Superior temporal gyrus (tissue), 1 donor: ENCODE measurements around the gene KLF7.

Source experiments
- DNase-seq: peaks from one replicate; pipeline ENCODE4 v3.0.0-alpha.2; 2016; ENCODE audit errors: extremely low spot score

KLF7 gene

DNA sequence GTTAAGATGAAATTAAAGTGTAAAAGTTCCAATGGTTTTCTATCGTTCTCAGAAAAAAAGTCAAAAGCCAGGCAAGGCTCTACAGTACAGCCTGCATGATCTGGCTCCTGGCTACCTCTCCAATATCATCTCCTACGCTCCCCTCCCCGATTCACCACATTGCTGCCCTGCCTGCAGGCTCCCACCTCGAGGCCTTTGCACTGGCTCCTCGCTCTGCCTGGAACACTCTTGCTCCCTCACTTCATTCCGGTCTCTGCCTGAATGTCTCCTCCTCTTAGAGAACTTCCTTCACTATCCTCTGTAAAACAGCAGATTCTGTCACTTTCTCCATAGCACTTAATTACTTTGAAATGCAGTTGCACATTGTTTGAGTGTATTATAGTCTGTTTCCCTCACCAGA, 72.5 kb downstream of the KLF7 start:
- DNase-seq, result no peak

DNA sequence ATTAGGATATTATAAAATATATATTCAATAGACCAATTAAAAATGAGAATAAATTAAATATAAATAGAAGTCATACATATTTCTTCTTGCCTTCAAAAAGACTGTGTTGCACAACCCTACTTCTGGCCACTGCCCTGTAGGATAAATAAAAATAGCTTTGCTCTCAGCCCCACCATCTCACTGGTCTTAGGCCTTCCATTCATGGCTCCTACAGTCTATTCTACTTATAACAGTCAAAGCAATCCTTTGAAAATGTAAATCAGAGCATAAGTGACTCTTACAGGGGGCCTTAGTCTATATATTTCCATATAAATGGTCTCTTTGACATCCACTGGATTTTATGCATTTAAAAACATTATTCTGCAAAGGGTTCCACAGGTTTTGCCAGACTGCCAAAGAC, 72.9 kb downstream of the KLF7 start:
- DNase-seq, result no peak

DNA sequence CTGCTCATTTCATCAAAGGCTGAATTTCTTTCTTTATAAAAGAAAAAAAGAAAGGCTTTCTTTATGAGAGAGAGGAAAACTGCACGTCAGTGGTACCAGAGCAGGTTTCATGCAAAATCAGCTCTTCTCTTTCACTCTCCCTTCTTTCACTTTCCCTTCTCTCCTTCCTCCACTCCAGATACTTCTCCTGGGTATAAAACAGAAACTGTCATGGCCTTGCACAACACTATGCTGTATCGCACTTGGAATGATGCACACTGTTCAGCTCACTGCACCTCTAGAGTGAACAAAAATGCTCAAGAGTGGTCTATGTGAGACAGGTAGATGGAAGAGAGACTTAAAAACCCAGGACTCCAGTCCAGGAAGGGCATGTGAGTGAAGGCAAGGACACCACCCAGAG, 73.8 kb downstream of the KLF7 start:
- DNase-seq, result no peak

DNA sequence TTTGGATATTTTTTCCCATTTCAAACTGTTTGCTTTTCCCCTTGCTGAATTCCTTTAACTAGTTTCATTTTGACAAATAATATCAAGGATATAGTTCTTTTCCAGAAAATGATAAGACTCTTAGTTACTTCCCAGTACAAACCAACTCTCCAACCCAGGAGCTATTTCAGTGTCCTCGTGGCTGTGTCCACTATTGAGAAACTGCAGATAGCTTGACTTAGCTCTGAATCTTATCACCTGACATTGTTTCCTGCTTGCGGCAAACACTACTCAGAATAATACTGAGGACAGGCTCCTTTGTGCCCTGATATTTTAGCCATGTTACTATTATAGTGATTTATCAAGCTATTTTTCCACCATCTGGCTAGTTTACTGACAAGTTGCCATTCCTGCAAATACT, 74.6 kb downstream of the KLF7 start:
- DNase-seq, result no peak

DNA sequence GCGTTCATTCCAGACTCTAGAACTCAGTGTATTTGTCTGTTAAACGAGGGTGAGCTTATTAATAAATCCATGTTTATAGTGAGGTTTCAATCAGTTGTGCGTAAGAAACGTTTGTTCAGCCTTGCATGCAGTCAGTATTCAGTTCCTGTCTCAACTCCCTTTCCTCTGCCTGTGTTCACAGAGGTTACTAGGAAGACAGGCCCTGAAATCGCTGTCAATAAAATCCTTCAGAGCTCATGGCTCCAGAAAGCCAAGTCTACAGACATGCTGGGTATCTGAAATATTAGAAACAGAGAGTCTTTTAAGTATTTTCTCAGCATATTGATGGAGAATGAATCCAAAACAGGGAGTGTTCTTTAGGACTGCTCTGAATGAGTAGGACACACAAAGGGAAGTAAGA, 75.4 kb downstream of the KLF7 start:
- no peak for DNase-seq

DNA sequence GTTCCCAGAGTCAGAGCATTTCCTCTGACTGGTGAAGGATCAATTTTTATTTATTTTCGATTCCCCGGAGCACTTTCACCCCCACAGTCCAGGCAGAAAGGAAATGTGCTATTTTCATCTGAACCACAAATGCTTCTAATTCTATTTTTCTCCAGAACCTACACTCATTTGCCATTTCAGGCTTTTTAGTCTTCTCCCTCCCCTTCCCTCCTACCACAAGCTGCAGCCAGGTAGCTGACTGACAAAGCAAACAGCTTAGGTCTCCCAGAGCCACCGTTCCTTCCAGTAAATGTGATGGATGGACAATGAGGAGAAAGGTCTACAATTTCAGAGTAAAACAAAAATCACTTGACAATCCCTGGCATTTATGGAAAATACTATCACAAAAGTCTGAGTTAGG, 76.9 kb downstream of the KLF7 start:
- no peak for DNase-seq

DNA sequence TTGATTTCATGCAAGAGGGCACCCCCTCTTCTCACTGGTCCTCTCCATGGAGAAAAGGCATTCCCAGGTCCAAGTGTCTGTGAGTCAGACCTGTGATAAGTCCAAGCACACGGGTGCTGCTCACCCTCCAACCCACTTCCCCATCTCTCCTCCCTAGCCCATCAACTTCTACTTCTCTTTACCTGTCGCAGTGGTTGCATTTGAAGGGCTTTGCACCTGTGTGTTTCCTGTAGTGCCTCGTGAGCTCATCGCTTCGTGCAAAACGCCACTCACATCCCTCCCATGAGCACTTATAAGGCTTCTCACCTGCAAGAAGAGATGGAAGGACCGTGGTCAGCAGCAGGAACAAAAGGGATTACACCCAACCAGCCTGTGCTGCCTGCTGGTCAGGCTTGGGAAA, 77.5 kb downstream of the KLF7 start:
- no peak for DNase-seq

DNA sequence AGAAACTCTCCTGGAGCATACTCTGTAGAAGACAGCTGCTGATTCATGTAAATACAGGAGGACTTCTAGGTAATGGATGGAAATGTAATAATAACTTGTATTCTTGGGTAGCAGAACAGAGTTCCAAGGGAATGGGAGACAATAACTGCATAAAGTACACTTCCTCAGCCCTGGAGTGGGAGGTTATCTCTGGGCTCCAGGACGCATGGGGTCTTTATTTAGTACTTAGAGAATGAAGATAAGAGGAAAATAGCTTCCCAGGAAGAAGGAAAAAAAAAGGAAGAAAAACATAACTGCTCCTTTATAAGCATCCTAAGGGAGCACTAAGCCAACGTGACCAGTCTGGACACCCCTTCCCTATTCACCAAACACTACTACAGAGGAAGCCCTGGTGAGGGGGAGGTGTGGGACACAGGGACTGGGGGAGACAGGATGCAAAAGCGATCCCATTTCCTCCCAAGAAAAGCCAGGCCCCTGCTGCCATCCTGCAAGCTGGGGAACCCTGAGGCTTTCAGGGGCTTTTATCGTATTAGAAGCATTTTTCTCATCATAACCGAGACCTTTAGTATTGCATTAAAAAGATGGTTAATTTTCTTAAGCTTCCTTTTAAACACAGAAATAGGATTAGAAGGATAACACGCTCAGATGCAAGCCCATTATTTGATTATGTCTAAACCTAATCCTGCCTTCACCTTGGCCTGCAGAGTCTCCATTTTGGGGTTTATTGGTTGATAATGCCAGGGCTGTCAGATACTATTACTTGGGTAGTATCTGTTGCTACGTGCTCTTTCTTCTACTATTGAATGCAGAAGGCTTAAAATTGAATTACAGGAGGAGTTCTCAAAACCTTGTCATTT, 78.5 kb downstream of the KLF7 start:
- no peak for DNase-seq

DNA sequence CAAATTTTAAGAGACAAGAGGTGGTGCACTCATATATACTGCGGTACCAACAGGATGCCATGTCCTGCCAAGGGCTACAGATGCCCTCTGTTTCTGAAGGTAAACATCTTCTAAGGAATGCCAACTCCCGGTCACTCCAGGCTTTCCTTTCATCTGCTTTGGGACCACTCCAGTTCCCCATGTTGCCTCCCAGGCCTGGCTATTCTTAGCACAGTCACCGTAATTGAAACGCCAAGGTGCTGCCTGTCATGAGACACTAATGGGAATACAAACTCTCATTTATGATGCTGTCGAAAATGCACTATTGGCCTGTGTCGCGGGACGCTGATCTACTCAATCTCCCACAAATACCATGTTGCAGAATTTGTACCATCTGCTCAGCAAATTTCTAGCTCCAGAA, 79.6 kb downstream of the KLF7 start:
- DNase-seq, result no peak

DNA sequence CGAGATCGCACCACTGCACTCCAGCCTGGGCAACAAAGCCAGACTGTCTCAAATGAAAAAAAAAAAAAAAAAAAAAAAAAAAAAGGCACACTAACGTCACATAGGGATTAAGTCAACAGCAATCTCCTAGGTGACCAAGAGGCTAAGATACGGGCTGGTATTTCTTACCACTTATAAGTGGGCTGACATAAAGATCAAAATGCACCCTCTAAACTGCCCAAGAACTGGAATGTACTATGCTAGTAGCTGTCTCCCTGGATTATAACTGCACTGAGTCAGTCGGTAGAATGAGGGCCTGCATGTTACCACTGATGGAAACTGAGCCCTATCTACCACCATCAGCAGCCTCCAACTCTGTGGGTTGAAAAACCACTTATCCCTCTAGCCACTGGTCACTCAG, 80.6 kb downstream of the KLF7 start:
- no peak for DNase-seq

DNA sequence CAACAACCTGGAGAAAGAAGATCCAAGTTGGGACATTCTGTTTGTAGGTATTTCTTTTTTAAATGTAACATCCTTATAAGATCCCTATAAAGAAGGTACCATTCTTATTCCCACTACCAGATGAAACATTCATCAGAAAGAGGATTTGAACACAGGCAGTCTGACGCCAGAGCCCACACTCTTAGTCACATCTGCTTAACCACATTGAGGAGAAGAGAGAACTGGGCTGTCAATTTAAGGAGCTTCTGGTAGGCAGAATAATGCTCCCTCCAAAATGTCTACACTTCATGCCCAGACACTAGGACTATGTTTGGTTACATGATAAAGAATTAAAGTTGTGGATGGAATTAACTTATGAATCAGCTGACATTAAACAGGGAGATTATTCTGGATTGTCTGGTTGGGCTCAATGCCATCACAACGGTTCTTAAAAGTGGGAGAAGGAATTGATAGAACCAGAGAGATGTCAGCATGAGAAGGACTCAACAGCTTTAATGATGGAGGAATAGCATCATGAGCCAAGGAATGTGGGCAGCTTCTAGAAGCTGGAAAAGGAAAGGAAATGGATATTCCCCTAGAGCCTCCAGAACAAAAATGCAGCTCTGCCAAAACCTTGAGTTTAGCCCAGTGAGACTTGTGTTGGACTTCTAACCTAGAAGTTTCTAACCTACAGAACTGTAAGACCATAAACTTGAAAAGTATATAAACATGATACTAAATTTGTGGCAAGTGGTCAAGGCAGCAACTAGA, 82.2 kb downstream of the KLF7 start:
- no peak for DNase-seq

DNA sequence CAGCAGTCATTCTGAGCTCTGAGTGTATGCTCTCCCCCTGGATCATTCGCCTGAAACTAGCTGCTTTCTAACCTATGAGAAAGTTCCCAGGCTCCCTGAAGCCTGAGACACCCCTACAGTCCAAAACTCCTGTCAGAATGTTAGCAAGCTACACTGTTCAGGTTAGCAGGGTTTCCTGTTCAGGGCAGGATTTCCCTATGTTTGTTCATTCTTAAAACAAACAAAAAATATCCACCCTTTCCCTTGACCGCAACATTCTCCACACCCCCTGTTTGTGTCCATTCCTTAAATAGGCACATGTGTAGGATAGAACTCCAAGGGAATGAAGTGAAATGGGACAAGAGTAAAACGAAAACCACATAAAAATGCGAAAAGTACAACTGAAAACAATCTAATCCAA, 83.1 kb downstream of the KLF7 start:
- no peak for DNase-seq

DNA sequence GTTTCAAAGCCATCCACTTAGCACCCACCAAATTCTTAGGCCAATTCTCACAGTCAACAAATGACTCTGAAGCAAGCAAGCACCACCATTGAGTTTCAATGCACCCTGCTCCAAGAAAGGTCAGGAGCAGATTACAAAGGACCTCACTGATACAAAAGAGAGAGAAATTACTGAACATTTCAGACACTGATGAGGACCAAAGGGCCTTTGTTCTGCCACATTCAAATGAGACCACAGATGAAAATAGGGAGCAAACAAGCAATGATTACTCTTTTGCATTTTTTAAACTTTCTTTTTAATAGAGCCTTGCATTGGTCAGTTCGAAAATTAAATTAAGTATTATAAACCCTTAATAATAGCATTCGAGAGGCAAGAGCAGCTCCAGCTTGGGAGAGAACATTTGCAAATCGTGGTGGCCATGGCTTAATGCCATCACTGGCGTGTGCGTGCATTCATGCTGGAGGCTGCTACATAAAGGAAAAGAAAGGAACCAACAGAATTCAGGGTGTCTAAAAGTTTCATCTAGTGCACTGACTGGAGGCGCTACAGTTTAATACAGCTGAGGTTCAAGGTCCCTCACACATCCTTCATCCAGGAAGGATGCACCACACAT, 87.5 kb downstream of the KLF7 start:
- peak; percentile 89 for DNase-seq

DNA sequence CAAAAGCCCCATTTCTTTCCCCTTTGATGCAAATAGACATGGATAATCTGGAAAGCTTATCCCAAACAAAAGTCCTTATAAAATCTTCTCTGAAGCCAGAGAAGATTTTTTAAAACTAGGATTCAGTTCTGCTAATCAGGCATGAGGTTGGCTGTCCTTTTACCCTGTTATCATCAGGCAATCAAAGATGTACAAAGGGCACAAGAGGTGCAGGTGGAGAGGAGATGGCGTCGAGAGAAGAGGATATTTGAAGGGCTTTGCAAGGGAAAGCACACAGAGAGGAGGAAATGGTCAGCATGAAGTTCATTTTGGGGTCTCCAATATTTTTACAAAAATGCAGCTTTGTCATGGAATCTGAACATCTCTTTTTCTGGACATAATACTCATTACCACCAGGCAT, 88.5 kb downstream of the KLF7 start:
- DNase-seq, result no peak

DNA sequence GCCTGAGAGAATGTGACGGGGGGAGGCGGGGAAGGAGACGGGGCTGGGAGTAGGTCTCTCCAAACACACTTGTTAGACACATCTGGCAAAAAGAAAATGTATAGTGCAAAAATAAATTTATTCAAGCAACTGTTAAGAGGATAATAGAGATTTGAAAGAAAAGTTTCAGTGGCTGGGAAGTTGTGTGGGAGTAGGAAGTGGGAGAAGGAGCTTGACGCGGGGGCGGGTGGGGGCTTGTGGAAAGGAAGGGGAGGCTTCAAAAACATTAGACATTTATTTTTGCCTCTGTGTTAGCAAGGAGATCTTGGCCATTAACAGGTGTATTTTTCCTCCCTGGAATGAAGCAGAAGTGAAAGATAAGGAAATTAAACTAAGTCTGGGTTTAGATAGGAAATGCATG, 90.3 kb downstream of the KLF7 start:
- DNase-seq, result no peak

DNA sequence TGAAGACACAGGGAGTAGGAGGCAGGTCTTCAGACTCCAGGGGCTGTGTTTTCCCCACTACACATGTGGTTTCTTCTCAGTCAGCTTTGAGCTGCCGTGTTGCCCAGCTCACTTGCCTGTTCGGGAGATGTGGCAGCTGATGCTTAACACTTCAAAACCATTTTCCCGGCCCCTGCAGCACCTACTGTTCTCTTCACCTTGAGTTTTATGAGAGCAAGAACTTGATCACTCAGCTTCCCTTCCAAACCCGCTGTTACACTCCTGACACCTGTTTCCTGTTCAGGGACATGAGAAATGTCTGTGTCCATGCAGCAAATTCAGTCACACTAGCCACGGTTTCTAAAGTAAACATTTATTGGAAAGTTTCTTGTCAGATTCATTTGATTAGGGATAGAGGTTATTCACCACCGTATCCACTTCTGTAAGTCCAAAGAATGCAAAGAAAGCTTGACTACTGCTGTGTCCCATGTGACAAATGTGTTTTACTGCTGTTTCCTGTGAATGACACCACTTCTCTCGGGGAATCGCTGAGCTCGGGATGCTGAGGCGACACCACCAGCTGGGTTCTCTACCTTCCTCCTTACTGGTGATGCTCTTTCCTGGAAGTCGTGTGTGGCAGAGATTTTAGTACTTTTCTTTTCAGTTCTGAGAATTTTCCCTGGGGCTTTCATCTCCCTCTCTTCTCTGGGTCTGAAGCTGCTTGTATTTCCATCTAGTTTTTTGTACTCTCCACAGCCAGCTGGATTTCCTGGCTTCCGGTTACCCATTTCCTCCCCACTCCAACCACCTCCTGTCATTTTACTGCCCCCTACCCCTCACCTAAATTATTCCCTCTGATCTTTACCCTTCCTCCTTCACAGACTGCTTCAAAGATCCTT, 91.7 kb downstream of the KLF7 start:
- peak; percentile 83 for DNase-seq

DNA sequence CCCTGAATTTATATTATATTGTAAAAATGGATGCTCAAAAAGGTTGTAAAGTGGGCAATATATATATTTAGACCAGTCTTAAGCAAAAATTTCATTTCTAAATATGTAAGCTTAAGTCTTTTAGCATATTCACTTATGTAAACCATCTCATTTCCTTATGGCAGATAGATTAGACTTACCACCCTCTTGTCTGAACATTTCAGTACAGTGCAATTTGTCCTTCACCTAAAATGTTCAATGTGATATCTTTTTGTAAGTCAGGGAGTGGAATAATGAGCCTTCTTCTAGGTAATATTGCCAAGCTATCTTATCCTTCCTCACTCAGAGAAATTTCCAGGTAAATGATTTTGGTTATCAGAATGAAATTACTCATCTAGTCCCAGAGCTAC, 92.3 kb downstream of the KLF7 start:
- DNase-seq, result peak; percentile 70

DNA sequence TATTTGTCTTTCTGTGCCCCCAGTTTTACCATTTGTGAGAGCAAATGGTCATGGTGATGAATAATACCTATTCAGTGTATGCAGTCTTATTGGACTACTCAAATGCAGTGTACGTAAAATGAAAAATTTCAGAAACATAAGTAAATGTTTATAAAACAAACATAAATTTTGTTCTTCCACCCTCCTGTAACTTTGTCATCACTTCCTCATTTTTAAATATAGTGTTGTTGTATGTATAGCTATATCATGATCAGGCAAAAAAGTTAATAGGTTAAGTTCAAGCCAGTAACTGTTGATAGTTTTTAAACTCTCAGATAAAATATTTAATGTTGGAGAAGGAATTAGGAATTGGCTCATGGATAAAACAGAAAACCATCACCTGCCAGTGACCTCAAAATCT, 93.2 kb downstream of the KLF7 start:
- DNase-seq, result no peak

DNA sequence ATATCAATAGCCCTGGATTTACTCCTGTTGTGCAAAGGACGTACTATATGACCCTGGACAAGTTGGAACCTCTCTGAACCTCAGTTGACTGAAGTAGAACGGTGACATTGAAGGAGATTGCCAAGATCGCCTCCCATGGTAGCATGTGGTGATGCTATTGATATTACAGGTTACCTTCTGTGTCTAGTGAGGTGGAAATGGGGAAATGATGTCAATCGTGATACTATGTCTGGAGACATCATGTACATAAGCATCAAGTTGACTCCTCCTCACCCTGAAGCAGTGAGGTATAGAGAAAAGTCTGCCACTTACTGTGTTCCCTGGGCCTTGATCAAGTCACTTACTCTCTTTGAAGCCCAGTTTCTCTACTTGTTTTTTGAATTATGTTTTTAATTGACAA, 93.9 kb downstream of the KLF7 start:
- DNase-seq, result no peak

DNA sequence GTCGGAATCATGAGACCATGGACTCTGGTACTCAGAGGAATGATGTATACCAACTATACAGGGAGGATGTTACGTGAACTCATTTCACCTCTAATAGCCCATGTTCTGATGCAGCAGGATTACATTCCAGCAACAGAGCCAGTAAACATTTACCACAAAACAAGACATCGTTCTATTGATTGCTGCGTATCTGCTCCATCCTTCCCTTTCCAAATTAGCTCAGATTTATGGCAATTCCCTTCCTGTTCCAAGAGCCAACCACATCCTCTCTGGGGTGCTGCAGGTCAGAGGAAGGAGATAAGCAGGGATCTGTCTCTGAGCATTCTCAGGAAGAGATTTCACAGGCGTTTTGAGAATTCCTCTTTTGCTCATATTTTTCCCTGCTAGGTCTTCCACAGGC, 98.3 kb downstream of the KLF7 start:
- DNase-seq, result peak; percentile 64

DNA sequence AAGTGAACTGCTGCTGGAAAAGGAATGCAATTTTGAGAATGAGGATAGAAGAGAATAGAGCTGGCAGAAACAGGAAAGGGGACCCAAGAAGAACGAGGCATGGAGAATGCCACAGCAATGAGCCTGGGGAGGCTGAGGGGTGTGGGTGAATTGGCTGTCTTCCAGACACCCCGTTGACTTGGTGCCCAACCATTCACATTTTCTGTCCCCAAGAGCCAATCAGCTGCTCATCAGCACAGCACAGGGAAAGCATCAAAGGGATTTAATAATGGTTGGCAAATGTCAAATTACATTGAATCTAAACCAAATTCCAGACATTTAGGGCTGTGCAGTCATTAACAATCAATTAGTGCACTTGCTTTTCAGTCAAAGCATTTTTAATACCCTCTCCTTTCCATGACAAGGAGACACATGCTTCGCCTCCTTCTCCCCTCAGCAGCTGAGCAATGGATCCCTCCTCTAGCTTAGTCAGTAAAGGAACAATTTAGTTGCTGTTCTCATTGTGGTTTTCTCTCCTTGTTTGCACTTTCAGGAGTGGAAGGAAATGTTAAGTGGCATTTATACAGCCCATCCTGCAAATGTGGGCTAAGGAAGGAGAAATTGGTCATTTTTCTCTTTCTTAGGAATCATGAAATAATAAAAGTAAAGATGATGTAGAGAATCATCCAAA, 98.8 kb downstream of the KLF7 start:
- peak; percentile 73 for DNase-seq
